Kidney capillary endothelial cell (primary cell): ENCODE data around the gene FUS.

ENCODE experiments used
- DNase-seq: peaks from one replicate; pipeline ENCODE4 v3.0.0-alpha.2; 2018; ENCODE audit warnings: low spot score

Gene FUS

GRCh38 chr16:31202414-31203375 is 22.8 kb downstream of the FUS start, which contains the start of gene PYCARD:
TSS of gene PYCARD (minus strand) at chr16:31202760. CDS start at chr16:31202690, 70 bp downstream.
- DNase-seq = no peak

- DNase-seq = no peak
These were observed 25.1 kb downstream of the FUS start for GRCh38 chr16:31204871-31205666.

GRCh38 chr16:31206776-31207175 is 26.8 kb downstream of the FUS start:
- no peak for DNase-seq

- DNase-seq = no peak
These were observed 33.4 kb downstream of the FUS start for GRCh38 chr16:31213342-31213741.

- DNase-seq = no peak
These were observed 34.2 kb downstream of the FUS start, which contains the start of gene TRIM72 for GRCh38 chr16:31213877-31214707. TSS of gene TRIM72 (plus strand) at chr16:31214119. CDS start at chr16:31214739, 620 bp downstream.

GRCh38 chr16:31214708-31215286 is 34.9 kb downstream of the FUS start:
- no peak for DNase-seq

GRCh38 chr16:31215287-31216162 is 35.6 kb downstream of the FUS start:
- no peak for DNase-seq

- no peak for DNase-seq
These were observed 36.6 kb downstream of the FUS start, which contains the start of gene PYDC1 for GRCh38 chr16:31216422-31217135. TSS of gene PYDC1 (minus strand) at chr16:31217135. CDS start at chr16:31217028, 107 bp downstream.

- DNase-seq = no peak
These were observed 37.2 kb downstream of the FUS start for GRCh38 chr16:31217136-31217530.

- no peak for DNase-seq
These were observed 39.3 kb downstream of the FUS start for GRCh38 chr16:31219154-31219741.

- DNase-seq = no peak
These were observed 41.6 kb downstream of the FUS start for GRCh38 chr16:31221357-31222160.

GRCh38 chr16:31223044-31223443 is 43.1 kb downstream of the FUS start:
- DNase-seq = no peak

GRCh38 chr16:31224092-31224955 is 44.4 kb downstream of the FUS start:
- no peak for DNase-seq

- no peak for DNase-seq
These were observed 45.3 kb downstream of the FUS start for GRCh38 chr16:31225193-31225592.

- no peak for DNase-seq
These were observed 48.3 kb downstream of the FUS start for GRCh38 chr16:31228206-31228605.

- no peak for DNase-seq
These were observed 49.6 kb downstream of the FUS start for GRCh38 chr16:31229501-31229900.

GRCh38 chr16:31238041-31238440 is 58.1 kb downstream of the FUS start:
- no peak for DNase-seq
